Trophoblast cell (in vitro differentiated cells and primary cell): ENCODE measurements around the gene BRSK1.

Source experiments
- DNase-seq, 2 donors: peaks; one replicate each; pipeline ENCODE4 v3.0.0-alpha.2; 2016
- H2AFZ ChIP-seq: 2 replicates; pipeline ENCODE4 v1.6.1; 2013; ENCODE audit warnings: low read length, moderate library complexity, mild to moderate bottlenecking; ENCODE audit not compliant: insufficient read depth, poor library complexity
- H2AK5ac ChIP-seq: 2 replicates; pipeline ENCODE4 v1.6.1; 2013; ENCODE audit warnings: mild to moderate bottlenecking, low read length
- H2BK120ac ChIP-seq: 2 replicates; pipeline ENCODE4 v1.6.1; 2013; ENCODE audit warnings: low read length, mild to moderate bottlenecking, moderate library complexity; ENCODE audit not compliant: insufficient read depth, poor library complexity
- H2BK12ac ChIP-seq: 2 replicates; pipeline ENCODE4 v1.6.1; 2013; ENCODE audit warnings: mild to moderate bottlenecking, low read length, moderate library complexity
- H2BK5ac ChIP-seq: 2 replicates; pipeline ENCODE4 v1.6.1; 2013; ENCODE audit warnings: low read length, low read depth, moderate library complexity, mild to moderate bottlenecking; ENCODE audit not compliant: poor library complexity
- H3K14ac ChIP-seq: 2 replicates; pipeline ENCODE4 v1.6.1; 2013; ENCODE audit warnings: mild to moderate bottlenecking, low read length
- H3K18ac ChIP-seq: 2 replicates; pipeline ENCODE4 v1.6.1; 2013; ENCODE audit warnings: mild to moderate bottlenecking, low read length
- H3K23ac ChIP-seq: 2 replicates; pipeline ENCODE4 v1.6.1; 2013; ENCODE audit warnings: low read length
- H3K27ac ChIP-seq: 2 replicates; pipeline ENCODE4 v1.5.1; 2013; ENCODE audit warnings: low read depth, mild to moderate bottlenecking, inconsistent platforms, low read length, moderate library complexity
- H3K27me3 ChIP-seq: 2 replicates; pipeline ENCODE4 v1.6.1; 2013; ENCODE audit warnings: inconsistent platforms, mild to moderate bottlenecking, low read length, moderate library complexity; ENCODE audit not compliant: insufficient read depth
- H3K36me3 ChIP-seq, 2 experiments: 1 replicate in 1 of 2; 2 replicates in 1 of 2; pipeline ENCODE4 v1.6.1; 2013; ENCODE audit warnings: low read length in 2 of 2, mild to moderate bottlenecking in 2 of 2, moderate library complexity in 1 of 2; ENCODE audit not compliant: insufficient read depth in 2 of 2, control insufficient read depth in 1 of 2
- H3K4ac ChIP-seq: 2 replicates; pipeline ENCODE4 v1.6.1; 2013; ENCODE audit warnings: low read depth, mild to moderate bottlenecking, low read length, moderate library complexity
- H3K4me1 ChIP-seq, 2 experiments: 1 replicate in 1 of 2; 2 replicates in 1 of 2; pipeline ENCODE4 v1.6.1; 2013; ENCODE audit warnings: low read length in 2 of 2, mild to moderate bottlenecking in 2 of 2, moderate library complexity in 1 of 2; ENCODE audit not compliant: insufficient read depth in 2 of 2, control insufficient read depth in 1 of 2
- H3K4me2 ChIP-seq: 2 replicates; pipeline ENCODE4 v1.6.1; 2013; ENCODE audit warnings: inconsistent platforms, mild to moderate bottlenecking, low read length, moderate library complexity
- H3K4me3 ChIP-seq: 2 replicates; pipeline ENCODE4 v1.5.1; 2013; ENCODE audit warnings: mild to moderate bottlenecking, low read depth, low read length, inconsistent platforms
- H3K79me1 ChIP-seq: one replicate; pipeline ENCODE4 v1.6.1; 2013; ENCODE audit warnings: low read length
- H3K79me2 ChIP-seq: 2 replicates; pipeline ENCODE4 v1.6.1; 2013; ENCODE audit warnings: low read length, mild to moderate bottlenecking; ENCODE audit not compliant: control insufficient read depth, insufficient read depth, poor library complexity
- H3K9ac ChIP-seq: 2 replicates; pipeline ENCODE4 v1.6.1; 2013; ENCODE audit warnings: mild to moderate bottlenecking, low read length
- H3K9me3 ChIP-seq: 2 replicates; pipeline ENCODE4 v1.6.1; 2013; ENCODE audit warnings: low read depth, mild to moderate bottlenecking, control low read depth, inconsistent platforms, low read length; ENCODE audit not compliant: insufficient read depth
- H4K12ac ChIP-seq: 2 replicates; pipeline ENCODE4 v1.6.1; 2013; ENCODE audit warnings: low read depth, mild to moderate bottlenecking, low read length, moderate library complexity
- H4K8ac ChIP-seq: 2 replicates; pipeline ENCODE4 v1.6.1; 2013; ENCODE audit warnings: low read depth, mild to moderate bottlenecking, low read length, moderate library complexity
- H4K91ac ChIP-seq: one replicate; pipeline ENCODE4 v1.6.1; 2013; ENCODE audit warnings: low read depth, mild to moderate bottlenecking, low read length, moderate library complexity
- WGBS: extraction: QIAGEN DNeasy Blood & Tissue Kit; methylation state at CpG from one replicate; pipeline ENCODE4 v1.1.7; 2013; ENCODE audit warnings: missing lambda C conversion rate; ENCODE audit not compliant: insufficient read length, insufficient coverage; ENCODE audit errors: extremely low coverage; 5-methylcytosine and 5-hydroxymethylcytosine counted together

The BRSK1 gene

DNA sequence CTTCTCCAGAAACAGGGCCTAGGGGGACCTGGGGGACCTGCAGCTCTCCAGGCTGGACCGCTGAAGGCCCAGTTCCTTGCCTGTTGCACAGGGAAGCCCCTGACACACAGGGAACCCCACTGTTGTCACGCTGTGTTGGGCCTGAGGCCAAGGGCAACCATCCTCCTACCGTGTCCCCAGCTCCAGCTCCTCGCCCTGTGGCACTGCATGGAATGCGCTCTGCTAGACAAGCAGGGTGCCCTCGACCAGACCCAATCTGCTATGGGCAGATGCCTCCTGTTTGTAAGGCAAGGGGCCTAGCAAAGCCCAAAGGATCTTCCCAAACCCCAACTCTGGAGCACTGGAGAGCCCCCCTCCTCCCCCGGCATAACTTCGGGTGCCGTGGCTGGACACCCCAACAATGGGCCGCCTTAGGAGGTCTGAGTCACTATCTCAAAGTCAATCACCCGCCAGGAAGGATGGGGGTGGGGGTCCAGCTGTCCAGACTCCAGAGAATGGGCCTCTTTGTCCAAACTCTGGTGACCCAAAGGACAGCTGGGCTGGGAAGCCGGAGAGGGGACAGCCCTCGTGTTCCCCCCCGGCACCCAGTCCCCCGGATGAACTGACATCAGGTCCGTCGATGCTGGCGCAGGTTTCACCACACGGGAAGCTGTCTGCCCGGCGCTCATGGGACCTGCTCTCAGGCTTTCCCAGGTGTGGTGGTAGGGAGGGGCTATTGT lies 3.7 kb downstream of the BRSK1 start:
- H2AK5ac ChIP-seq = no peak overlapping the region
- H3K79me1 ChIP-seq = no peaks in the 10 kb centered on the region
- no peak for DNase-seq
- peaks cover 9 to 14% of the 10 kb centered on the region in 2 experiments for H3K36me3 ChIP-seq
- no peak overlapping the region for H3K18ac ChIP-seq
- H3K9ac ChIP-seq = peak overlapping the region; percentile 15
- H3K14ac ChIP-seq = no peak overlapping the region
- no peak overlapping the region for H3K4me2 ChIP-seq
- no peak overlapping the region for H4K91ac ChIP-seq
- peaks cover 4% of the 10 kb centered on the region for H3K9me3 ChIP-seq
- no peak overlapping the region for H2BK120ac ChIP-seq
- no peak overlapping the region for H2AFZ ChIP-seq
- no peak overlapping the region for H3K27ac ChIP-seq
- no peaks in the 10 kb centered on the region for H3K79me2 ChIP-seq
- H3K4me1 ChIP-seq = peaks cover 3 to 6% of the 10 kb centered on the region in 2 experiments
- H4K12ac ChIP-seq = no peak overlapping the region
- no peak overlapping the region for H3K23ac ChIP-seq
- no peak overlapping the region for H3K4me3 ChIP-seq
- H3K27me3 ChIP-seq = no peaks in the 10 kb centered on the region
- H2BK12ac ChIP-seq = no peak overlapping the region
- H2BK5ac ChIP-seq = no peak overlapping the region
- WGBS = no CpG with 5 or more reads among the region's 21 CpGs
- no peak overlapping the region for H4K8ac ChIP-seq
- no peak overlapping the region for H3K4ac ChIP-seq

GRCh38 chr19:55289117-55289796 lies 5.5 kb downstream of the BRSK1 start:
- H3K23ac ChIP-seq = no peak overlapping the region

DNA sequence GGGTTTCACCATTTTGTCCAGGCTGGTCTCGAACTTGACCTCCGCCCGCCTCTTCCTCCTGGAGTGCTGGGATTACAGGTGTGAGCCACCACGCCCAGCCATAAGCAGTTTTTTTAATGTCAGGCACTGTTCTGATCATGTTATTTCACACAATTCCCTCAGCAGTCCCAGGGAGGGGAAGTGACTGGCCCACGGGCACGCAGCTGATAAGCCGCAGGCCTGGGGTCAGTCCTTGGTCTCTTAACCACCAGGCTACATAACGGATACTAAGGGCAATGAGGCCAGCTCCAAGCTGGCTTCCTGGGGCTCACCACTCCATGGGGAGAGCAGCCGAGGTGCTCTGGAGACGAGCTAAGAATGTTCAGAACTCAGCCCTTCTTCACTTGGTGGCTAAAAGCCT lies 13.5 kb downstream of the BRSK1 start:
- no CpG with 5 or more reads among the region's 10 CpGs for WGBS
- Histone ChIP-seq H2AK5ac (no peak overlapping the region), H4K91ac (no peak overlapping the region)

More at GRCh38 chr19:55289117-55289796, 5.5 kb downstream of the BRSK1 start:
- Histone ChIP-seq H4K8ac (no peak overlapping the region), H3K9ac (no peak overlapping the region), H2AK5ac (no peak overlapping the region), H3K36me3 (peaks cover 9 to 16% of the 10 kb centered on the region in 2 experiments), H3K4me3 (no peak overlapping the region), H3K79me1 (no peaks in the 10 kb centered on the region), H3K4ac (no peak overlapping the region), H3K14ac (no peak overlapping the region), H3K18ac (no peak overlapping the region), H4K91ac (no peak overlapping the region), H4K12ac (no peak overlapping the region), H2BK5ac (no peak overlapping the region), H2BK120ac (no peak overlapping the region), H3K4me1 (peaks cover 3 to 6% of the 10 kb centered on the region in 2 experiments), H3K79me2 (no peaks in the 10 kb centered on the region), H2AFZ (no peak overlapping the region), H3K27ac (no peak overlapping the region), H3K9me3 (peaks cover 4% of the 10 kb centered on the region), H3K27me3 (no peaks in the 10 kb centered on the region), H2BK12ac (no peak overlapping the region), H3K4me2 (no peak overlapping the region)
- no peak for DNase-seq
- WGBS = no CpG with 5 or more reads among the region's 9 CpGs

DNA sequence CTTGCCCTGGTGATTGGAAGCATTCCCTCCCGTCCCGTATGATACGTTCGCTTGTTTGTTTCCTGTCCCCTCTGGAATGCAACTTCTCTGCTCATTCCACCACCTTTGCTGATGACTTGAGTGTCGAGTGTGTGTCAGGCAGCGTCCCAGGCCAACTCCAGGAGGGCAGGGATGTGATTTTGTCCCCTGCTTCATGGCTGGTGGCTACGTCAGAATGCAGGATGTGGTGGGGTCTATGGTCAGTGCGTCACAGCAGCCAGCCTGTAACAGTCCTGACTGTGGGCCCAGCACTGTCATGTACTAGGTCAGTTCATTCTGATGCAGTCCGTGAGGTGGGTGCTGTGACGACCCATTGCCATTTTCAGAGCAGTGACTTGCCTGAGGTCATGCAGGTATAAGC lies 16.2 kb downstream of the BRSK1 start:
- no peak overlapping the region for H3K4ac ChIP-seq
- no peaks in the 10 kb centered on the region for H3K79me2 ChIP-seq
- no peak for DNase-seq
- H3K9ac ChIP-seq = no peak overlapping the region
- H3K27ac ChIP-seq = no peak overlapping the region
- H2BK5ac ChIP-seq = no peak overlapping the region
- no peak overlapping the region for H3K4me2 ChIP-seq
- peaks cover 0 to 3% of the 10 kb centered on the region in 2 experiments for H3K4me1 ChIP-seq
- no CpG with 5 or more reads among the region's 10 CpGs for WGBS
- no peak overlapping the region for H2AK5ac ChIP-seq
- no peak overlapping the region for H3K23ac ChIP-seq
- no peak overlapping the region for H3K4me3 ChIP-seq
- no peak overlapping the region for H4K91ac ChIP-seq
- no peak overlapping the region for H3K14ac ChIP-seq
- H2BK12ac ChIP-seq = no peak overlapping the region
- peaks cover 7 to 26% of the 10 kb centered on the region in 2 experiments for H3K36me3 ChIP-seq
- no peaks in the 10 kb centered on the region for H3K27me3 ChIP-seq
- no peak overlapping the region for H2BK120ac ChIP-seq
- no peaks in the 10 kb centered on the region for H3K9me3 ChIP-seq
- no peak overlapping the region for H4K12ac ChIP-seq
- H2AFZ ChIP-seq = no peak overlapping the region
- no peak overlapping the region for H4K8ac ChIP-seq
- no peaks in the 10 kb centered on the region for H3K79me1 ChIP-seq
- H3K18ac ChIP-seq = no peak overlapping the region

More for the DNA sequence above, 13.5 kb downstream of the BRSK1 start:
- DNase-seq = no peak
- Histone ChIP-seq H3K27ac (no peak overlapping the region), H3K9ac (no peak overlapping the region), H3K14ac (no peak overlapping the region), H3K36me3 (peaks cover 5 to 10% of the 10 kb centered on the region in 2 experiments), H3K79me2 (no peaks in the 10 kb centered on the region), H2AFZ (no peak overlapping the region), H4K12ac (no peak overlapping the region), H3K18ac (no peak overlapping the region), H3K79me1 (no peaks in the 10 kb centered on the region), H3K23ac (no peak overlapping the region), H3K4me1 (peaks cover 0 to 3% of the 10 kb centered on the region in 2 experiments), H2BK12ac (no peak overlapping the region), H3K9me3 (no peaks in the 10 kb centered on the region), H3K4ac (no peak overlapping the region), H3K27me3 (no peaks in the 10 kb centered on the region), H3K4me3 (no peak overlapping the region), H2BK120ac (no peak overlapping the region), H4K8ac (no peak overlapping the region), H3K4me2 (no peak overlapping the region), H2BK5ac (no peak overlapping the region)
